Kidney (tissue), 14 donors: Measurements from ENCODE around the gene PRSS1. TPM values are rescaled to one million over a fixed set of nuclear protein-coding genes. Genes with fewer than 3 reads are reported as not detected.

ENCODE experiments used
- DNase-seq, 5 donors: peaks; one replicate each; pipeline ENCODE4 v3.0.0-alpha.2; 2013 to 2020
- FAIRE-seq: peaks from 2 replicates; lab custom pipeline; 2012; peaks lifted over from hg19 to GRCh38; lab: Jason Lieb, UNC
- H3K27ac ChIP-seq, 2 donors: one replicate each; pipeline ENCODE4 v1.7.0; 2013; ENCODE audit warnings: low read depth in 2 of 2, low read length in 2 of 2, inconsistent platforms in 1 of 2
- H3K27me3 ChIP-seq: one replicate; pipeline ENCODE4 v1.7.1; 2013; ENCODE audit warnings: low read length, inconsistent platforms; ENCODE audit not compliant: control insufficient read depth, insufficient read depth
- H3K36me3 ChIP-seq, 3 donors: one replicate each; pipeline versions ENCODE4 v1.7.0 to v1.7.1; 2013; ENCODE audit warnings: low read length in 3 of 3, control low read depth in 1 of 3, inconsistent platforms in 1 of 3; ENCODE audit not compliant: insufficient read depth in 3 of 3, control insufficient read depth in 2 of 3
- H3K4me1 ChIP-seq, 3 donors: one replicate each; pipeline versions ENCODE4 v1.7.0 to v1.7.1; 2013; ENCODE audit warnings: low read length in 3 of 3, inconsistent platforms in 1 of 3, low read depth in 1 of 3; ENCODE audit not compliant: control insufficient read depth in 2 of 3, insufficient read depth in 2 of 3
- H3K4me3 ChIP-seq, 3 donors: one replicate each; pipeline versions ENCODE4 v1.7.0 to v1.8.1; 2013; ENCODE audit warnings: low read length in 3 of 3, control low read depth in 1 of 3, inconsistent platforms in 1 of 3
- H3K9ac ChIP-seq, 3 donors: one replicate each; pipeline versions ENCODE4 v1.7.0 to v1.7.1; 2013; ENCODE audit warnings: low read length in 3 of 3, control low read depth in 1 of 3, inconsistent platforms in 1 of 3
- H3K9me3 ChIP-seq, 3 donors: one replicate each; pipeline versions ENCODE4 v1.7.0 to v1.7.1; 2013; ENCODE audit warnings: low read length in 3 of 3, control low read depth in 1 of 3, inconsistent platforms in 1 of 3; ENCODE audit not compliant: control insufficient read depth in 2 of 3, insufficient read depth in 1 of 3
- CTCF ChIP-seq: IDR thresholded peaks from 3 replicates; pipeline ENCODE4 v1.5.1; 2012; ENCODE audit warnings: mild to moderate bottlenecking, moderate library complexity, borderline replicate concordance; ENCODE audit not compliant: insufficient read depth; ENCODE audit errors: extremely low read depth
- intact Hi-C: fragments of 100-400 bp; cut with DNase I; formaldehyde crosslinking; loops from one replicate; pipeline ENCODE4 v1.11.1; 2022
- polyA plus RNA-seq: library from polyadenylated mRNA; stranded (reverse); fragments of 350-450 nt; fragmentation: Illumina TruSeq; extraction: RNeasy Lipid Tissue Mini Kit (QIAGEN cat#74804); gene quantifications from one replicate; pipeline ENCODE4 v1.2.3, GENCODE V29; 2014; ENCODE audit warnings: low read depth, low replicate concordance; ENCODE audit not compliant: insufficient read depth
- total RNA-seq: library from RNA; stranded (reverse); fragmentation: NEBNext Ultra II Directional; extraction: Animal tissue kit (Norgen Biotek cat#: 25700); gene quantifications from one replicate; pipeline ENCODE4 v1.2.1, GENCODE V29; 2021
- donor health status: control.
- donor health status: control.
- donor health status: control.
- donor health status: control.
- donor health status: control.
- donor health status: DM: yes; HTN: yes; CAD: no.
- donor health status: Normal renal cell carcinoma (clear cell type).

The PRSS1 gene
- total and polyA plus RNA-seq, 2 donors from 2014 or later = not detected

GRCh38 chr7:142770661-142771352 is 21.5 kb downstream of the PRSS1 start, which contains the start of gene PRSS2:
TSS of gene PRSS2 (plus strand) at chr7:142770970. CDS start at chr7:142770983, 13 bp downstream.
- intact Hi-C loops = loop anchor here (10.0 kb wide), 1 partner anchor 66 kb away; no protein-coding TSS in a partner anchor
- no peak within 1 kb of the TSS for H3K9ac ChIP-seq
- FAIRE-seq = no peak
- no peaks in the 10 kb centered on the region for H3K36me3 ChIP-seq
- H3K27me3 ChIP-seq = no peaks in the 10 kb centered on the region
- no peak within 1 kb of the TSS for H3K27ac ChIP-seq
- no peaks in the 10 kb centered on the region for H3K9me3 ChIP-seq
- TF ChIP-seq CTCF = no peak
- H3K4me3 ChIP-seq = no peak within 1 kb of the TSS
- DNase-seq = no peak
- H3K4me1 ChIP-seq = peaks cover 0 to 5% (median 0%) of the 10 kb centered on the region in 3 donors

GRCh38 chr7:142771353-142771723 is 22.1 kb downstream of the PRSS1 start:
- intact Hi-C loops = loop anchor here (10.0 kb wide), 1 partner anchor 67 kb away; no protein-coding TSS in a partner anchor

GRCh38 chr7:142772051-142772450 is 22.8 kb downstream of the PRSS1 start:
- TF ChIP-seq CTCF = no peak
- intact Hi-C loops = loop anchor here (10.0 kb wide), 1 partner anchor 67 kb away; no protein-coding TSS in a partner anchor
- Histone ChIP-seq H3K36me3 (no peaks in the 10 kb centered on the region), H3K9ac (no peak overlapping the region), H3K27ac (no peak overlapping the region), H3K9me3 (no peaks in the 10 kb centered on the region), H3K4me3 (no peak overlapping the region), H3K27me3 (no peaks in the 10 kb centered on the region), H3K4me1 (peaks cover 0 to 5% (median 0%) of the 10 kb centered on the region in 3 donors)
- no peak for DNase-seq
- FAIRE-seq = no peak

More at GRCh38 chr7:142771353-142771723, 22.1 kb downstream of the PRSS1 start:
- H3K4me1 ChIP-seq = peaks cover 0 to 5% (median 0%) of the 10 kb centered on the region in 3 donors
- FAIRE-seq (no peak), DNase-seq (peak in 3 of 5 donors; percentile 19 to 66 (median 53))
- no peaks in the 10 kb centered on the region for H3K36me3 ChIP-seq
- H3K4me3 ChIP-seq = no peak overlapping the region
- no peak for TF ChIP-seq CTCF
- no peaks in the 10 kb centered on the region for H3K27me3 ChIP-seq
- H3K9me3 ChIP-seq = no peaks in the 10 kb centered on the region
- H3K27ac ChIP-seq = no peak overlapping the region
- H3K9ac ChIP-seq = no peak overlapping the region
